ENCODE data around the gene HAP1.

- no peak for TF ChIP-seq CTCF (IDR thresholded peaks at IDR 0.05; ENCODE audit: low read length)
- no peak for TF ChIP-seq EZH2 (IDR thresholded peaks at IDR 0.05; ENCODE audit: borderline replicate concordance, low read length)
Measured at GRCh38 chr17:41697122-41697962, 37.1 kb downstream of the HAP1 start.
